Upper lobe of left lung (tissue), 6 donors: ENCODE data around the gene MUC15. TPM values are rescaled to one million over a fixed set of nuclear protein-coding genes. Genes with fewer than 3 reads are reported as not detected.
A peak's percentile ranks its signal among the peaks of the same experiment; 100 is the strongest.

Experiments
- ATAC-seq, 2 donors: fragments of 200-7000 bp; cut with Tn5 transposase; one replicate each; pipeline ENCODE4 v1.9.1; 2022; ENCODE audit warnings: mild to moderate bottlenecking in 2 of 2, moderate library complexity in 2 of 2; ENCODE audit not compliant: low FRiP score in 2 of 2
- DNase-seq, 2 donors: peaks; one replicate each; pipeline ENCODE4 v3.0.0-alpha.2; 2019 to 2020
- H3K27ac ChIP-seq, 4 donors: fragments of 200-600 bp; sonication (generic); one replicate each; pipeline ENCODE4 v1.5.1; 2016 to 2019
- H3K27me3 ChIP-seq, 4 donors: fragments of 200-600 bp; sonication (generic); one replicate each; pipeline ENCODE4 v1.5.1; 2017 to 2019
- H3K36me3 ChIP-seq, 4 donors: fragments of 200-600 bp; sonication (generic); one replicate each; pipeline ENCODE4 v1.5.1; 2016 to 2019
- H3K4me1 ChIP-seq, 4 donors: fragments of 200-600 bp; sonication (generic); one replicate each; pipeline ENCODE4 v1.5.1; 2018 to 2019
- H3K4me3 ChIP-seq, 4 donors: fragments of 200-600 bp; sonication (generic); one replicate each; pipeline ENCODE4 v1.5.1; 2017 to 2019; ENCODE audit warnings: mild to moderate bottlenecking in 2 of 4, moderate library complexity in 1 of 4
- H3K9me3 ChIP-seq, 4 donors: fragments of 200-600 bp; sonication (generic); one replicate each; pipeline ENCODE4 v1.5.1; 2018 to 2019
- EP300 ChIP-seq, 4 donors: sonication (generic); formaldehyde crosslinking; IDR thresholded peaks; one replicate each; pipeline ENCODE4 v1.5.1; 2017; ENCODE audit warnings: antibody characterized with exemption in 4 of 4, control low read depth in 2 of 4
- POLR2A ChIP-seq, 4 donors: fragments of 450-650 bp; IDR thresholded peaks; one replicate each; pipeline ENCODE4 v1.5.1; 2016 to 2017; ENCODE audit warnings: antibody characterized with exemption in 4 of 4, mild to moderate bottlenecking in 2 of 4
- POLR2AphosphoS5 ChIP-seq, 2 donors: sonication (generic); formaldehyde crosslinking; IDR thresholded peaks; one replicate each; pipeline ENCODE4 v1.5.1; 2017; ENCODE audit warnings: antibody characterized with exemption in 2 of 2
- WGBS, 2 donors: methylation state at CpG; one replicate each; pipeline ENCODE4 v1.1.5; 2017 to 2018; 5-methylcytosine and 5-hydroxymethylcytosine counted together
- total RNA-seq, 6 donors: library from RNA; depleted of rRNA in 4 of 6; stranded (reverse); fragments of >200 nt in 4 of 6; gene quantifications; one replicate each; pipeline versions ENCODE4 v1.1.0 to v1.2.1, GENCODE V29; 2016 to 2021
- TF ChIP-seq, protein P1 (sequence below), 6 experiments: fragments of 450-650 bp in 4 of 6; fragments of 200-600 bp in 2 of 6; sonication (generic) in 2 of 6; IDR thresholded peaks; one replicate each; pipeline ENCODE4 v1.5.1; 2016 to 2019; ENCODE audit warnings: antibody characterized with exemption in 6 of 6
- donor health status: DM: no; HTN: no; CAD: no; lungs with moderate emphysema.
- donor health status: DM: no; HTN: yes; CAD: no; lungs with severe emphysema.

MUC15 gene, protein sequence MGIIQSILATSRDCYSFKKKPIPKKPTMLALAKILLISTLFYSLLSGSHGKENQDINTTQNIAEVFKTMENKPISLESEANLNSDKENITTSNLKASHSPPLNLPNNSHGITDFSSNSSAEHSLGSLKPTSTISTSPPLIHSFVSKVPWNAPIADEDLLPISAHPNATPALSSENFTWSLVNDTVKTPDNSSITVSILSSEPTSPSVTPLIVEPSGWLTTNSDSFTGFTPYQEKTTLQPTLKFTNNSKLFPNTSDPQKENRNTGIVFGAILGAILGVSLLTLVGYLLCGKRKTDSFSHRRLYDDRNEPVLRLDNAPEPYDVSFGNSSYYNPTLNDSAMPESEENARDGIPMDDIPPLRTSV
- 10 to 100 TPM in 3 of 6 donors, 1 to 10 TPM in 3; 3.9 to 64.3 (median 13.3) TPM for total RNA-seq

DNA sequence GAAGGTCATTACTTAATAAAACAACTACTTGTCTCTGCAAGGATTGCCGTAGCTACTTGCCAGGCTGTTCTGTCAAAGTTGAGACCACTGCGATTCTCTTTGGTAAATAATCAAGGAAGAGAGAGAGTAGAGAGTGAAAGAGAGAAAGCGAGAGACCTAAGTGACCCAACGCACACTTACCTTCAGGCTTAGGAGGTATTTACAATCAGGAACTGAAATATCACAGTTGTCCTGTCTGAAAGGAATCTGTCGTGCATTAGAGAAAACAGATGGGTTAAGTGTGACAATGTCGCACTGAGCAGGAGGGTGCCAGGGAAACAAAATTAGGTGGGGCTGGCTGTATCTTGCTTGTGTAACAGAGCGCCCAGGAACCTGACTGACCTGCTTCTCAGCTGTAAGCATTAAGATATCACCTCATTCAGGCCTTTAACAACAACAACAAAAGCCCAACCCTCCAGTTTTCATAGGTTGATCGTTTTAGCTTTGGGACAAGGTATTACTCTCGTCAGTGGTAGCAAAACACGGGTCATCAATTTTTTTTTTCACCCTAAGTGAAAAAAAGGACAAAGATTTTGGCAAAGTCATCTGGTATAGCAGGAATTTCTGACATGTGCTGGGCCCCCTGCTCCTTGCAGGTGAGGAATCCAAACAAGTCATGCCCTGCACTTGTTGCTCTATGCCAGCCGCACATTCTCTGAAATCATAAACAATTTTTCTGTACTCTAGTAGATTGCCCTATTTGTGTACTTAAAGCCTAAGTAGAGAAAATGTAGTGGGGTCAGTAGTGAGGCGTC is at the start of gene MUC15:
Gene MUC15 (minus strand): TSS at position 403 of the 794 bp plus-strand sequence. CDS start 5,169 bp downstream, outside the sequence.
- H3K9me3 ChIP-seq, result no peaks in the 10 kb centered on the region
- H3K4me1 ChIP-seq, result no peaks in the 10 kb centered on the region
- DNase-seq (peak in 1 of 2 donors; percentile 55), ATAC-seq (peak; percentile 63 to 80)
- peak within 1 kb of the TSS in 3 of 4 donors; percentile 6 to 38 (median 16) for H3K4me3 ChIP-seq
- peak within 1 kb of the TSS; percentile 50 to 82 (median 65) for H3K27ac ChIP-seq
- 64 to 65% methylated on average over 12 of the region's 12 CpGs for WGBS, 2 donors
- peak in 1 of 4 donors; percentile 37 for TF ChIP-seq POLR2A (IDR thresholded peaks at IDR 0.05)
- no peak for TF ChIP-seq POLR2AphosphoS5 (IDR thresholded peaks at IDR 0.05)
- TF ChIP-seq, protein P1, sequence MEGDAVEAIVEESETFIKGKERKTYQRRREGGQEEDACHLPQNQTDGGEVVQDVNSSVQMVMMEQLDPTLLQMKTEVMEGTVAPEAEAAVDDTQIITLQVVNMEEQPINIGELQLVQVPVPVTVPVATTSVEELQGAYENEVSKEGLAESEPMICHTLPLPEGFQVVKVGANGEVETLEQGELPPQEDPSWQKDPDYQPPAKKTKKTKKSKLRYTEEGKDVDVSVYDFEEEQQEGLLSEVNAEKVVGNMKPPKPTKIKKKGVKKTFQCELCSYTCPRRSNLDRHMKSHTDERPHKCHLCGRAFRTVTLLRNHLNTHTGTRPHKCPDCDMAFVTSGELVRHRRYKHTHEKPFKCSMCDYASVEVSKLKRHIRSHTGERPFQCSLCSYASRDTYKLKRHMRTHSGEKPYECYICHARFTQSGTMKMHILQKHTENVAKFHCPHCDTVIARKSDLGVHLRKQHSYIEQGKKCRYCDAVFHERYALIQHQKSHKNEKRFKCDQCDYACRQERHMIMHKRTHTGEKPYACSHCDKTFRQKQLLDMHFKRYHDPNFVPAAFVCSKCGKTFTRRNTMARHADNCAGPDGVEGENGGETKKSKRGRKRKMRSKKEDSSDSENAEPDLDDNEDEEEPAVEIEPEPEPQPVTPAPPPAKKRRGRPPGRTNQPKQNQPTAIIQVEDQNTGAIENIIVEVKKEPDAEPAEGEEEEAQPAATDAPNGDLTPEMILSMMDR (IDR thresholded peaks at IDR 0.05), result no peak
- no peak for TF ChIP-seq EP300 (IDR thresholded peaks at IDR 0.05)
- no peaks in the 10 kb centered on the region for H3K27me3 ChIP-seq
- no peaks in the 10 kb centered on the region for H3K36me3 ChIP-seq

DNA sequence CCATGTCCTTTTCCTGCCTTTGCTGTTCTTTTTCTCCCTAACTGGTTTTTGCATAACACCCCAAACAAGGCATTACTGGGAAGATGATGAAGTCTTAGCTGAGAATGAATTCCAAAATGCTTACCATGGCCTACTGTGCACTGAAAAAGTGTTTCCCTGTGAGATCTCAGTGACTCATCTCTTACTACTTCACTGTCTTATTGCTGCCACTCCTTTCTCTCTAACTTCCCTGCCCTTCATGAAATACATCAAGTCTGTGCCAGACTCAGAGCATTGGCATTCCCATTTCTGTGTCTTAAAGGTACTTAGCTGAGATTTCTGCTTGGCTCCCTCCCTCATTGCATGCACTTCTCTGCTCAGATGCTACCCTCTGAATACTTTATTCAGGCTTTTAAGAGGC is 49.1 kb upstream of the MUC15 start:
- DNase-seq (no peak), ATAC-seq (peak in 1 of 2 donors; percentile 72)
- no peaks in the 10 kb centered on the region for H3K4me1 ChIP-seq
- H3K4me3 ChIP-seq, result no peak overlapping the region
- no peak for TF ChIP-seq POLR2A (IDR thresholded peaks at IDR 0.05)
- no peak for TF ChIP-seq POLR2AphosphoS5 (IDR thresholded peaks at IDR 0.05)
- TF ChIP-seq EP300 (IDR thresholded peaks at IDR 0.05), result no peak
- TF ChIP-seq, protein P1 (IDR thresholded peaks at IDR 0.05), result no peak
- no peaks in the 10 kb centered on the region for H3K9me3 ChIP-seq
- H3K36me3 ChIP-seq, result no peaks in the 10 kb centered on the region
- H3K27me3 ChIP-seq, result no peaks in the 10 kb centered on the region
- no peak overlapping the region for H3K27ac ChIP-seq

DNA sequence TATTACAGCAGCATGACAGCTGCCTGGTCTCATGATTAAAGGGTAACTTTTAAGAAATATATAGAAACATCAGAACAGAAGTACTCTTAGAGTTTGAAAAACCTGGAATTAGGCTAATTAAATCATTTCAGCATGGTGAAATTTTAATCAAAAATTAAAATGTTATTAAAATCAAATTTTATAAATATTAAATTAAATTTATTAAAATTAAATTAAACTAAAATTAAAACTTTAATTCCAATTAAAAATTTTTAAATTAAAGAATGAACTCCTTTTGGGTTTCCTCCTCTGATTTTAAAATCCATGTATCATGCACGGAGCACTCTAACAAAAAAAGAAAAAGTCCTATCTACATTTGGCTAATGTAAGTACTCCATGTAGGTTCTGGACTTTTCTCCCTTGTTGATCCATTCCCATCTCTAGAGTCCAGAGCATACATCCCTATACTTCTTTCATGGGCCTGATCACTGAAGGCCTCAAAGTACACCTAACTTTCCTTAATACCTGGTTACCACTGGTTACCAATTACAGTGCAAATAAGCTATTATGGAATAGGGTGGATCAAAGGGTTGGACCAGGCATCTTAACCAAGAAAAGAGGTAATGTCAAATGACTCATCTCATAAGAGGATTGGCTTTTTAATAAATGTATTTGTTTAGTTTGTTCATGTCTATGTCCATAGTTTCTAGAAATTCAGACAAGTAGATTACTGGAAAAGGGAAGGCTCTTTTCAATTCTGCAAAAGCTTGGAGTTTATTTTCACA is 48.4 kb upstream of the MUC15 start:
- ATAC-seq (no peak), DNase-seq (no peak)
- Histone ChIP-seq H3K4me3 (no peak overlapping the region), H3K9me3 (no peaks in the 10 kb centered on the region), H3K36me3 (no peaks in the 10 kb centered on the region), H3K4me1 (no peaks in the 10 kb centered on the region), H3K27me3 (no peaks in the 10 kb centered on the region), H3K27ac (no peak overlapping the region)
- no peak for TF ChIP-seq POLR2AphosphoS5 (IDR thresholded peaks at IDR 0.05)
- no peak for TF ChIP-seq EP300 (IDR thresholded peaks at IDR 0.05)
- TF ChIP-seq POLR2A (IDR thresholded peaks at IDR 0.05), result no peak
- TF ChIP-seq, protein P1 (IDR thresholded peaks at IDR 0.05), result no peak
- WGBS, 2 donors, result 86 to 96% methylated on average over 1 of the region's 1 CpG

DNA sequence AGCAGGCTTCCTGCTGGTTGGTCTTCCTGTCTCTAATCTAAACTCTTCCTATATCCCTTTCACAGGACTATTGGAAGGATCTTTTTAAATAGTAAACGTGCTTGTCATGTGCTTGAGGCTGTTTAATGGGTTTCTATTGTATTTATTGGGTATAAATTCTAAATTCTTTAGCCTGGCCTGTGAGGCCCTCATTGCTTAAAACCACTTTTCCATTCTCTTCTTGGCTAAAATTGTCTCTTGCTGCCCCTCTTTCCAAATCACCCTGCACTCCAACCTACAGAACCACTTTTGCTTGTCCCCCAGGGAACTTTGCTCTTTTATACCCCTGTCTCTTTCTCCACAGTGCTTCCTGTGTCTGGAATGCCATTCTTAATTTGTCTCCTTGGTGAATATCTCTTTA is 46.4 kb upstream of the MUC15 start:
- Histone ChIP-seq H3K9me3 (peaks cover 0 to 4% (median 0%) of the 10 kb centered on the region in 4 donors), H3K4me1 (no peaks in the 10 kb centered on the region), H3K27me3 (no peaks in the 10 kb centered on the region), H3K27ac (no peak overlapping the region), H3K4me3 (no peak overlapping the region), H3K36me3 (no peaks in the 10 kb centered on the region)
- ATAC-seq, result no peak
- no peak for TF ChIP-seq POLR2A (IDR thresholded peaks at IDR 0.05)
- no peak for TF ChIP-seq POLR2AphosphoS5 (IDR thresholded peaks at IDR 0.05)
- TF ChIP-seq EP300 (IDR thresholded peaks at IDR 0.05), result no peak
- TF ChIP-seq, protein P1 (IDR thresholded peaks at IDR 0.05), result no peak
- DNase-seq, result no peak
- WGBS, 2 donors, result 16 to 35% methylated on average over 1 of the region's 1 CpG
